ENCODE measurements around the gene ZNF135. TPM values are rescaled to one million over a fixed set of nuclear protein-coding genes. Genes with fewer than 3 reads are reported as not detected.
A peak's percentile ranks its signal among the peaks of the same experiment; 100 is the strongest.

Gene ZNF135
- total RNA-seq, 1 donor from 2014 or later: 1.7 TPM

- H2AFZ ChIP-seq (ENCODE audit: low read depth, low read length): no peak overlapping the region
- H3K79me2 ChIP-seq (ENCODE audit: insufficient read depth, low read length): peaks cover 7% of the 10 kb centered on the region
- Mint-ChIP-seq H3K36me3 (ENCODE audit: low read depth, unreplicated experiment) (peaks cover 23% of the 10 kb centered on the region), H3K9me3 (ENCODE audit: unreplicated experiment) (peaks cover 45% of the 10 kb centered on the region), H3K27me3 (ENCODE audit: low read depth, unreplicated experiment) (no peaks in the 10 kb centered on the region), H3K27ac (ENCODE audit: unreplicated experiment) (peak overlapping the region; percentile 0), H3K4me1 (ENCODE audit: low read depth, unreplicated experiment) (no peaks in the 10 kb centered on the region), H3K4me3 (ENCODE audit: unreplicated experiment) (peak overlapping the region; percentile 84)
- FAIRE-seq (no peak), DNase-seq (ENCODE audit: low read depth) (no peak)
- TF ChIP-seq, protein P1, sequence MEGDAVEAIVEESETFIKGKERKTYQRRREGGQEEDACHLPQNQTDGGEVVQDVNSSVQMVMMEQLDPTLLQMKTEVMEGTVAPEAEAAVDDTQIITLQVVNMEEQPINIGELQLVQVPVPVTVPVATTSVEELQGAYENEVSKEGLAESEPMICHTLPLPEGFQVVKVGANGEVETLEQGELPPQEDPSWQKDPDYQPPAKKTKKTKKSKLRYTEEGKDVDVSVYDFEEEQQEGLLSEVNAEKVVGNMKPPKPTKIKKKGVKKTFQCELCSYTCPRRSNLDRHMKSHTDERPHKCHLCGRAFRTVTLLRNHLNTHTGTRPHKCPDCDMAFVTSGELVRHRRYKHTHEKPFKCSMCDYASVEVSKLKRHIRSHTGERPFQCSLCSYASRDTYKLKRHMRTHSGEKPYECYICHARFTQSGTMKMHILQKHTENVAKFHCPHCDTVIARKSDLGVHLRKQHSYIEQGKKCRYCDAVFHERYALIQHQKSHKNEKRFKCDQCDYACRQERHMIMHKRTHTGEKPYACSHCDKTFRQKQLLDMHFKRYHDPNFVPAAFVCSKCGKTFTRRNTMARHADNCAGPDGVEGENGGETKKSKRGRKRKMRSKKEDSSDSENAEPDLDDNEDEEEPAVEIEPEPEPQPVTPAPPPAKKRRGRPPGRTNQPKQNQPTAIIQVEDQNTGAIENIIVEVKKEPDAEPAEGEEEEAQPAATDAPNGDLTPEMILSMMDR (IDR thresholded peaks at IDR 0.05; ENCODE audit: insufficient read depth, low read depth, low read length): no peak
- no peak for TF ChIP-seq EZH2 (IDR thresholded peaks at IDR 0.05; ENCODE audit: insufficient read depth, low read length)
- no peak overlapping the region for H3K4me3 ChIP-seq (ENCODE audit: insufficient read depth, low read depth, low read length)
- H3K27ac ChIP-seq (ENCODE audit: low read depth, low read length): no peak overlapping the region
- no peak overlapping the region for H3K9ac ChIP-seq (ENCODE audit: low read length)
- peak overlapping the region; percentile 92 for H3K4me2 ChIP-seq (ENCODE audit: low read length)
- peaks cover 7% of the 10 kb centered on the region for H3K4me1 ChIP-seq (ENCODE audit: insufficient read depth, low read length)
- H4K20me1 ChIP-seq (ENCODE audit: insufficient read depth, low read length): no peaks in the 10 kb centered on the region
- peaks cover 33% of the 10 kb centered on the region for H3K9me3 ChIP-seq (ENCODE audit: insufficient read depth, low read depth, low read length)
- no peaks in the 10 kb centered on the region for H3K27me3 ChIP-seq (ENCODE audit: insufficient read depth, low read length)
- no peaks in the 10 kb centered on the region for H3K36me3 ChIP-seq (ENCODE audit: insufficient read depth, low read length)
Observed at GRCh38 chr19:58096884-58097283, 37.8 kb downstream of the ZNF135 start.

- Histone ChIP-seq H3K9ac (ENCODE audit: low read length) (peak overlapping the region; percentile 95), H3K27me3 (ENCODE audit: insufficient read depth, low read length) (no peaks in the 10 kb centered on the region), H3K36me3 (ENCODE audit: insufficient read depth, low read length) (no peaks in the 10 kb centered on the region), H3K9me3 (ENCODE audit: insufficient read depth, low read depth, low read length) (peaks cover 33% of the 10 kb centered on the region), H3K4me1 (ENCODE audit: insufficient read depth, low read length) (peaks cover 7% of the 10 kb centered on the region), H3K4me2 (ENCODE audit: low read length) (peak overlapping the region; percentile 92), H3K79me2 (ENCODE audit: insufficient read depth, low read length) (peaks cover 7% of the 10 kb centered on the region), H3K27ac (ENCODE audit: low read depth, low read length) (no peak overlapping the region), H2AFZ (ENCODE audit: low read depth, low read length) (no peak overlapping the region), H3K4me3 (ENCODE audit: insufficient read depth, low read depth, low read length) (no peak overlapping the region), H4K20me1 (ENCODE audit: insufficient read depth, low read length) (no peaks in the 10 kb centered on the region)
- no peak for DNase-seq (ENCODE audit: low read depth)
- no peaks in the 10 kb centered on the region for H3K4me1 Mint-ChIP-seq (ENCODE audit: low read depth, unreplicated experiment)
- peaks cover 21% of the 10 kb centered on the region for H3K36me3 Mint-ChIP-seq (ENCODE audit: low read depth, unreplicated experiment)
- TF ChIP-seq, protein P1 (IDR thresholded peaks at IDR 0.05; ENCODE audit: insufficient read depth, low read depth, low read length): no peak
- no peak for TF ChIP-seq EZH2 (IDR thresholded peaks at IDR 0.05; ENCODE audit: insufficient read depth, low read length)
- peak overlapping the region; percentile 84 for H3K4me3 Mint-ChIP-seq (ENCODE audit: unreplicated experiment)
- no peak for FAIRE-seq
- H3K27ac Mint-ChIP-seq (ENCODE audit: unreplicated experiment): no peak overlapping the region
- H3K27me3 Mint-ChIP-seq (ENCODE audit: low read depth, unreplicated experiment): no peaks in the 10 kb centered on the region
- peaks cover 46% of the 10 kb centered on the region for H3K9me3 Mint-ChIP-seq (ENCODE audit: unreplicated experiment)
Observed at GRCh38 chr19:58097349-58097748, 38.3 kb downstream of the ZNF135 start.

DNA sequence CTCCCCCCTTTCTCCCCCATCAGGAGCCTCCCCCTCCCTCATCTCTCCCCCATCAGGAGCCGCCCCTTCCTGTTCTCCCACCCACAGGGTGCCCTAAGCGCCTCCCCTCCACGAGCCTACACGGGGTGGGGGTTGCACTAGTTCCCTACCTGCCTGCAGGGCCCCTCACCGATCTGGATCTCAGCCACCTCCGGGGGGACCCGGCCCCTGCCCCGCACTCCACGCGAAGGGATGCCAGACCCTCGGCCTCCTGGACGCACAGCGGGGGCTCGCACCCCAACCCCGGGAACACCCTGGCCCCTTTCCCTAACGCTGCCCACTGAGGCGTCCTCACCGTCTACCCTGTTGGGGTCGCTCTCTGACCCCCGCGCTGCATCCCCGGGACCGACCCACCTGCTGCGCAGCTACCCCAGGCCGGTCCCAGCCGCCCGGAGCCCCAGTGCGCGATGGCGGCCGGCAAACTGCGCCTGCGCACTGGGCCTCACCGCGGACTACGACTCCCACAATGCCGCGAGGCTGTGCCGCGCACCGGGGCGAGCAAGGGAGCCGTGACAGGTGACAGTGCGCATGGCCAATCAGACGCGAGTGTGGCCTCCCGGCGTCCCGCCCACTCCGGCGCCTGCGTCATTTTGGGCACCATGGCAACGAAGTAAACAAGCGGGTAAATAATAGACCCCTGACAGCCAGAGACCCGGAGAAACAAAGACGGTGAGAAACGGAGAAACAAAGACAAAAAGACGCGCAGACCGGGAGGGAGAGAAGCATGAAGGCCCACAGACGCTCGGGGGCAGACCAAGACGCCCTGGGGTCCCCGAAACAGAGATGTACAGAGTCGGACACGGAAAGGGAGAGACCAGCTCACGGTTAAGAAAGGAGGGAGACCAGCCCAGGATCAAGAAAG, 38.9 kb downstream of the ZNF135 start, which contains the start of gene ZSCAN18:
Gene ZSCAN18, minus strand, starts transcription at position 451 of the 901 bp plus-strand sequence. CDS start 7,964 bp downstream, outside the sequence.
- Mint-ChIP-seq H3K9me3 (ENCODE audit: unreplicated experiment) (peaks cover 50% of the 10 kb centered on the region), H3K4me3 (ENCODE audit: unreplicated experiment) (peak within 1 kb of the TSS; percentile 93), H3K4me1 (ENCODE audit: low read depth, unreplicated experiment) (no peaks in the 10 kb centered on the region), H3K27ac (ENCODE audit: unreplicated experiment) (peak within 1 kb of the TSS; percentile 100), H3K27me3 (ENCODE audit: low read depth, unreplicated experiment) (no peaks in the 10 kb centered on the region), H3K36me3 (ENCODE audit: low read depth, unreplicated experiment) (peaks cover 18% of the 10 kb centered on the region)
- peak within 1 kb of the TSS; percentile 92 for H3K4me2 ChIP-seq (ENCODE audit: low read length)
- TF ChIP-seq EZH2 (IDR thresholded peaks at IDR 0.05; ENCODE audit: insufficient read depth, low read length): no peak
- TF ChIP-seq, protein P1 (IDR thresholded peaks at IDR 0.05; ENCODE audit: insufficient read depth, low read depth, low read length): no peak
- peaks cover 7% of the 10 kb centered on the region for H3K4me1 ChIP-seq (ENCODE audit: insufficient read depth, low read length)
- peak within 1 kb of the TSS; percentile 86 for H3K4me3 ChIP-seq (ENCODE audit: insufficient read depth, low read depth, low read length)
- peaks cover 33% of the 10 kb centered on the region for H3K9me3 ChIP-seq (ENCODE audit: insufficient read depth, low read depth, low read length)
- H4K20me1 ChIP-seq (ENCODE audit: insufficient read depth, low read length): no peaks in the 10 kb centered on the region
- H3K27me3 ChIP-seq (ENCODE audit: insufficient read depth, low read length): no peaks in the 10 kb centered on the region
- H3K9ac ChIP-seq (ENCODE audit: low read length): peak within 1 kb of the TSS; percentile 95
- H3K79me2 ChIP-seq (ENCODE audit: insufficient read depth, low read length): peaks cover 7% of the 10 kb centered on the region
- H3K36me3 ChIP-seq (ENCODE audit: insufficient read depth, low read length): no peaks in the 10 kb centered on the region
- FAIRE-seq: no peak
- peak within 1 kb of the TSS; percentile 89 for H2AFZ ChIP-seq (ENCODE audit: low read depth, low read length)
- H3K27ac ChIP-seq (ENCODE audit: low read depth, low read length): peak within 1 kb of the TSS; percentile 98
- peak; percentile 88 for DNase-seq (ENCODE audit: low read depth)

Measured in astrocyte (in vitro differentiated cells and primary cell).